ENCODE data around the gene CNTNAP2.

GRCh38 chr7:146090023-146090645 lies 26.5 kb upstream of the CNTNAP2 start:
- TF ChIP-seq EZH2 (IDR thresholded peaks at IDR 0.05), result no peak
- no peak for TF ChIP-seq POLR2AphosphoS5 (IDR thresholded peaks at IDR 0.05; ENCODE audit: borderline replicate concordance, low read depth, low read length)
- no peak for TF ChIP-seq FOXP2 (optimal IDR thresholded peaks at IDR 0.05; ENCODE audit: control extremely low read depth, extremely low read length, insufficient read depth)
